Activated naive CD4-positive, alpha-beta T cell treated with anti-CD3 and anti-CD28 coated beads, Interleukin-2, amount 50 U/mL, for 24 hours (primary cell): ENCODE data around the gene HELZ.

Source experiments
- H3K27ac Mint-ChIP-seq: one replicate; pipeline ENCODE4 v1.8.0; 2021; ENCODE audit warnings: mild to moderate bottlenecking, mixed read lengths
- H3K27me3 Mint-ChIP-seq: one replicate; pipeline ENCODE4 v1.8.0; 2021; ENCODE audit warnings: mixed read lengths
- H3K36me3 Mint-ChIP-seq: one replicate; pipeline ENCODE4 v1.8.0; 2021; ENCODE audit warnings: mixed read lengths
- H3K4me1 Mint-ChIP-seq: one replicate; pipeline ENCODE4 v1.8.0; 2021; ENCODE audit warnings: mixed read lengths
- H3K4me3 Mint-ChIP-seq: one replicate; pipeline ENCODE4 v1.8.0; 2021; ENCODE audit warnings: mild to moderate bottlenecking, mixed read lengths
- H3K9me3 Mint-ChIP-seq: one replicate; pipeline ENCODE4 v1.8.0; 2021; ENCODE audit warnings: mixed read lengths

The HELZ gene

GRCh38 chr17:67059372-67059771 lies 185.6 kb downstream of the HELZ start:
- H3K4me1 Mint-ChIP-seq, result no peaks in the 10 kb centered on the region
- peaks cover 7% of the 10 kb centered on the region for H3K36me3 Mint-ChIP-seq
- H3K27ac Mint-ChIP-seq, result no peak overlapping the region
- no peaks in the 10 kb centered on the region for H3K27me3 Mint-ChIP-seq
- H3K4me3 Mint-ChIP-seq, result no peak overlapping the region
- H3K9me3 Mint-ChIP-seq, result no peaks in the 10 kb centered on the region

GRCh38 chr17:67058036-67058435 lies 187.0 kb downstream of the HELZ start:
- H3K9me3 Mint-ChIP-seq, result no peaks in the 10 kb centered on the region
- no peaks in the 10 kb centered on the region for H3K4me1 Mint-ChIP-seq
- no peak overlapping the region for H3K27ac Mint-ChIP-seq
- peaks cover 7% of the 10 kb centered on the region for H3K36me3 Mint-ChIP-seq
- no peak overlapping the region for H3K4me3 Mint-ChIP-seq
- no peaks in the 10 kb centered on the region for H3K27me3 Mint-ChIP-seq

DNA sequence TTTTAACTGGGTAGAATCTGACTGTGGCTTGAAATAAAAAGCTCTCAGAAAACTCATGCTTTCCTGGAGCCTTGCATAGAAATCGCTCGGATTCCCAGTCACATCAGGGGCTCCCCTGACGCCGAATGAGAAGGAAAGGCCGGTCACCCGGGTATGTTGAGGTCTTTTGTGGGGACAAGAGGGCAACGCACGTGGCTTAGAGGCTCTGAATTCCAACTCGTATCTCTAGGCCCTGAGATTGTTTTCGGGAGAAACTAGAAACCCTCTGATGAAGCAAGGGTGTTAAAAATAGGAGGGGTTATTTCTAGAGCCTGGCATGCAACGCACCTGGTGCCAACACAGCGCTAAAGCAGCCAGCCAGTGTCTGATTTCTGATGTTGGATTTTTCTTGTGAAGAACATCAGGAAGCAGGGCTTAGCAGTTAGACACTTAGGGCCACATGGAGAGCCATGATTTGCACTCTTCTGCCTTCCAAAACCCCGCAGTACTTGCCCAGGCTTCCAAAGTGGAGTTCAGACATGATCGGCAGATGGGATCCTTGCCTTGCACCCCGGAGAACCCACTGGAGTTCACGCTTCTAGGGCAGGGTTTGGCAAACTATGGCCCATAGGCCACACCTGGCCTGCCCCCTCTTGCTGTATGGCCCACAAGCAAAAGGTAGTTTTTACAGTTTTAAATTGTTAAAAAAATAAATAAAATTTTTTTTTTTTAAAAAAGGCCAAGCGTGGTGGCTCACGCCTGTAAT lies 188.1 kb downstream of the HELZ start:
- Mint-ChIP-seq H3K27me3 (no peaks in the 10 kb centered on the region), H3K9me3 (no peaks in the 10 kb centered on the region), H3K4me1 (no peaks in the 10 kb centered on the region), H3K4me3 (no peak overlapping the region), H3K36me3 (peaks cover 7% of the 10 kb centered on the region), H3K27ac (no peak overlapping the region)

- H3K36me3 Mint-ChIP-seq, result peaks cover 7% of the 10 kb centered on the region
- H3K4me3 Mint-ChIP-seq, result no peak overlapping the region
- no peaks in the 10 kb centered on the region for H3K27me3 Mint-ChIP-seq
- H3K4me1 Mint-ChIP-seq, result no peaks in the 10 kb centered on the region
- no peak overlapping the region for H3K27ac Mint-ChIP-seq
- no peaks in the 10 kb centered on the region for H3K9me3 Mint-ChIP-seq
Measured at GRCh38 chr17:67055811-67056745, 188.9 kb downstream of the HELZ start.

GRCh38 chr17:67055041-67055443 lies 190.0 kb downstream of the HELZ start:
- Mint-ChIP-seq H3K36me3 (no peaks in the 10 kb centered on the region), H3K9me3 (no peaks in the 10 kb centered on the region), H3K27ac (no peak overlapping the region), H3K4me3 (no peak overlapping the region), H3K27me3 (no peaks in the 10 kb centered on the region), H3K4me1 (no peaks in the 10 kb centered on the region)

DNA sequence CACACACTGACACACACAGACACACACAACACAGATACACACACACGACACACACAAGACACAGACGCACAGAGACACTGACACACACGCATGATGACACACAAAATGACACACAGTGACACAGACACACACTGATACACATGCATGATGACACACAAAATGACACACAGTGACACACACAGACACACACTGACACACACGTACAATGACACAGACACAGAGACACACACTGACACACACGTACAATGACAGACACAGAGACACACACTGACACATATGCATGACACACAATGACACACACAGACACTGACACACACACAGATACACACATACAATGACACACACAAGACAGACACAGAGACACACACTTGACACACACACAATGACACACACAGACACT lies 190.4 kb downstream of the HELZ start:
- Mint-ChIP-seq H3K36me3 (no peaks in the 10 kb centered on the region), H3K4me1 (no peaks in the 10 kb centered on the region), H3K27ac (no peak overlapping the region), H3K4me3 (no peak overlapping the region), H3K9me3 (no peaks in the 10 kb centered on the region), H3K27me3 (no peaks in the 10 kb centered on the region)

DNA sequence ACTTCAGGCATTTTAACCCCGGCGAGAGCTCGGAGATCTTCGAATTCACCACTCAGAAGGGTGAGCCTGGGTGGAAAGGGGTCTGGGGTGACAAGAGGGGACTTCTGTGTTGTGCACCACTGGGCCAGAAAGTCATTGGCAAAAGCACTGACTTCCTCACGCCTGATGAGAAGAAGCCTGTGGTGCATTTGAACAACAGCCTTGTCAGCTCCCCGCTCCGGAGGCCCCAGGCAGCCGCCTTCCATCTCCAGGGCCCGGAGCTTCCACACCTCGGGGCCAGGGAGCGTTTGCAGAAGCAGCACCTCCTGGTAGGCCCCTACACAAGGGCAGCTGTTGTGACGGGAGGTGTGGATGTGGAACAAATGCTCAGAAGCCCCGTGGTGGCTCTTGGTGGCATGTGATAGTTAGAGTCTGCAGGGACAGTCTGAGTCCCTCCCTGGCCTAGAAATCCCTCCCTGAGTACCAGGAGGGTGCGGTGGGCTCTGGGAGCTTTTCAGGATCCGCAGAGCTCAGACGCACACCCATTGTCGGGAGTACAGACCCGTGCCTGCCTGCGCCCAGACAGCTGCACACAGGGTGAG lies 190.9 kb downstream of the HELZ start:
- no peaks in the 10 kb centered on the region for H3K27me3 Mint-ChIP-seq
- H3K36me3 Mint-ChIP-seq, result no peaks in the 10 kb centered on the region
- no peak overlapping the region for H3K27ac Mint-ChIP-seq
- no peak overlapping the region for H3K4me3 Mint-ChIP-seq
- no peaks in the 10 kb centered on the region for H3K4me1 Mint-ChIP-seq
- no peaks in the 10 kb centered on the region for H3K9me3 Mint-ChIP-seq

DNA sequence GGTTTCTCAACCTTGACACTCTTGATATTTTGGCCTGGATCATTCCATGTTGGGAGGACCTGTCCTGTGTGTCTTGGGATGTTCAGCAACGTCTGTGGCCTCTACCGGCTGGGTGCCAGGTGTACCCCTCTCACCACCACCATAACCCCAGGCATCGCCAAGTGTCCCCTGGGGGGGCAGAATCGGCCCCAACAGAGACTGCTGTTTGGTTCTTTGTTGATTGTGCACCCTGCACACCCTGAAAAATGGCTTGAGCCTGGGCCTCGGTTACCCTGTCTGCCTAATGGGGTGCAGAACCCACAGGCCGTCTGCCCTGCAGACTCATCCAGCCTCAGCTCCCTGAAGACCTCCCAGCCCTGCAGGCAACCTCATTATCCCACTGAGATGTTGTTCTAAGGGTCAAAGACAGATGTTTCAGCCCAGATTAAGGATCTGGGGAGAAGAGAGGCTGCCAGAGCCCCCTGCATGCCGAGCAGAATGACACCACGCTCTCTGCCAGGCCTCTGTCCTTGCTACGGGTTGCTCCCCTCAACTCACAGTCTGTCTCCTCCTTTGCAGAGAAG lies 191.5 kb downstream of the HELZ start:
- H3K4me3 Mint-ChIP-seq, result no peak overlapping the region
- no peaks in the 10 kb centered on the region for H3K27me3 Mint-ChIP-seq
- H3K4me1 Mint-ChIP-seq, result no peaks in the 10 kb centered on the region
- peaks cover 3% of the 10 kb centered on the region for H3K9me3 Mint-ChIP-seq
- no peak overlapping the region for H3K27ac Mint-ChIP-seq
- no peaks in the 10 kb centered on the region for H3K36me3 Mint-ChIP-seq

- H3K36me3 Mint-ChIP-seq, result peaks cover 2% of the 10 kb centered on the region
- no peak overlapping the region for H3K27ac Mint-ChIP-seq
- no peaks in the 10 kb centered on the region for H3K4me1 Mint-ChIP-seq
- H3K4me3 Mint-ChIP-seq, result no peak overlapping the region
- H3K27me3 Mint-ChIP-seq, result no peaks in the 10 kb centered on the region
- peaks cover 4% of the 10 kb centered on the region for H3K9me3 Mint-ChIP-seq
Measured at GRCh38 chr17:67052720-67053437, 192.1 kb downstream of the HELZ start.

- Mint-ChIP-seq H3K27me3 (peaks cover 1% of the 10 kb centered on the region), H3K36me3 (peaks cover 6% of the 10 kb centered on the region), H3K4me3 (no peak overlapping the region), H3K4me1 (no peaks in the 10 kb centered on the region), H3K9me3 (peaks cover 8% of the 10 kb centered on the region), H3K27ac (no peak overlapping the region)
Measured at GRCh38 chr17:67051837-67052236, 193.2 kb downstream of the HELZ start.

DNA sequence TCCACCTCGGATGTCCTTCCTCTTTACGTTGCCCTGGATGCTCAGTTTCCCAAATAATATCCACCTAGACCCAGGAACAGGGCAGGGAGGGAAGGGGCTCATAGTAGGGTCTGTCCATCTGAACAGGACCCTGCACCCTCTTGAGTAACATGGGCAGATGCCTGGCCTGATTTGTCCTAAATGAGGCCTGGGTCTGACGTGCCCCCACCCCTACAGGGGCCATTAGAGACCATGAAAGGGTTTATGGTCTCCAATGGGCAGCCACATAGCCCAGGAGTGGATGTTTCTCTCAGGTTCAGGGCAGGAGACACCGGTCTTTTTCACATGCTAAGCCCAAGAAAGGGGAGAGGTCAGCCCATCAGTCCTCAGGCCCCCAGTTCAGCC lies 193.8 kb downstream of the HELZ start:
- Mint-ChIP-seq H3K36me3 (peaks cover 7% of the 10 kb centered on the region), H3K9me3 (peaks cover 10% of the 10 kb centered on the region), H3K4me1 (no peaks in the 10 kb centered on the region), H3K27ac (no peak overlapping the region), H3K27me3 (peaks cover 2% of the 10 kb centered on the region), H3K4me3 (no peak overlapping the region)

DNA sequence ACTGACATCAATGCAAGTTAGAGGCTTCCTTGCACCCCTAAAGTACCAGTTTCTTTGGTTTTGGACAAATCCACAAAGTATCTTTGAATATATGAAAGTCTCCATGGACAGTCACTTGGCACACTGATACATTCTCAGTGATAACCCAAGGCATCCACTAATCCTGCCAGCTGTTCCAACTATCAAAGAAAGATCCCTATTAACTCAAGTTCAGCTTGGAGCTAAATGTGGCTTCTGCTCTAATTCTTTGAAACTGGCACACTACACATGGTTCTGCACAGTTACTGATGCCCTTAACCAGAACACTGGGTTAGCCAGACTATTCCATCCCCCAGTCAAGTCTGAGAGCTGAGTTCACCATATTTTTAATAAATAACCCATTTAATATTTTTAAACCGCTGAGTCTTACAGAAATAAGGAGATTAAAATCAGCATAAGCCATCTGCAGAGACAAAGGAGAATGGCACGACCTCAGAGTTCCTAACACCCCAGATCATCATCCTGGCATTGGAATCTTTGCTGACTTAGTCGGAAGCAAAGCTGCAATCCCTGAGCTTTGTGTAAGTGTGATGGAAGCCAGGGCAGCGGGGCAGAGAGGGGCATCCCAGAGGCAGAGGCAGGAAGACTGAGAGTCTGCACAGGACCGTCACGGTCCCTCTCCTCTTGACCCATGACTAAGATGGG lies 194.4 kb downstream of the HELZ start:
- Mint-ChIP-seq H3K36me3 (peaks cover 7% of the 10 kb centered on the region), H3K4me3 (no peak overlapping the region), H3K27ac (no peak overlapping the region), H3K4me1 (no peaks in the 10 kb centered on the region), H3K27me3 (peaks cover 2% of the 10 kb centered on the region), H3K9me3 (peaks cover 10% of the 10 kb centered on the region)

GRCh38 chr17:67050066-67050465 lies 194.9 kb downstream of the HELZ start:
- no peaks in the 10 kb centered on the region for H3K4me1 Mint-ChIP-seq
- peaks cover 2% of the 10 kb centered on the region for H3K27me3 Mint-ChIP-seq
- H3K27ac Mint-ChIP-seq, result no peak overlapping the region
- H3K36me3 Mint-ChIP-seq, result peaks cover 7% of the 10 kb centered on the region
- H3K4me3 Mint-ChIP-seq, result no peak overlapping the region
- peaks cover 10% of the 10 kb centered on the region for H3K9me3 Mint-ChIP-seq

- Mint-ChIP-seq H3K4me3 (no peak overlapping the region), H3K36me3 (peaks cover 7% of the 10 kb centered on the region), H3K9me3 (peaks cover 10% of the 10 kb centered on the region), H3K27ac (no peak overlapping the region), H3K4me1 (no peaks in the 10 kb centered on the region), H3K27me3 (peaks cover 2% of the 10 kb centered on the region)
Measured at GRCh38 chr17:67049025-67049739, 195.8 kb downstream of the HELZ start.
